RWPE1 (cell line): ENCODE results near the gene ROGDI.

Experiments used
- CTCF ChIA-PET: fragments of 350-600 bp; sonication (Branson Sonifier 250); formaldehyde crosslinking; extraction: SDS; loops from one replicate; lab custom pipeline; 2021; lab: Yijun Ruan, JAX
- POLR2A ChIA-PET: fragments of 400-600 bp; formaldehyde crosslinking; extraction: SDS; loops from one replicate; lab custom pipeline; 2020; ENCODE audit warnings: antibody characterized with exemption; ENCODE audit not compliant: low non-redundant PET; lab: Yijun Ruan, JAX
- DNase-seq: peaks from one replicate; pipeline ENCODE4 v3.0.0; 2012; ENCODE audit warnings: low spot score
- H3K27ac ChIP-seq: fragments of 450-650 bp; 2 replicates; pipeline ENCODE4 v1.5.1; 2017
- CTCF ChIP-seq: fragments of 450-650 bp; conservative IDR thresholded peaks from 2 replicates; pipeline ENCODE4 v1.5.1; 2017; ENCODE audit warnings: low read depth, mild to moderate bottlenecking

Gene ROGDI

GRCh38 chr16:4753227-4753626 is 49.2 kb downstream of the ROGDI start:
- TF ChIP-seq CTCF, result no peak
- 0 out of 2 replicates have a peak overlapping the region, but pooled peaks have one; percentile 3 for H3K27ac ChIP-seq
- ChIA-PET CTCF (no interaction called here), POLR2A (no interaction called here)
- no peak for DNase-seq

GRCh38 chr16:4752351-4753100 is 49.9 kb downstream of the ROGDI start:
- no peak for DNase-seq
- TF ChIP-seq CTCF, result no peak
- CTCF ChIA-PET, result no interaction called here
- POLR2A ChIA-PET, result no interaction called here
- H3K27ac ChIP-seq, result no peak overlapping the region

GRCh38 chr16:4750896-4751295 is 51.5 kb downstream of the ROGDI start:
- CTCF ChIA-PET, result no interaction called here

GRCh38 chr16:4749700-4750257 is 52.7 kb downstream of the ROGDI start:
- ChIA-PET CTCF (no interaction called here), POLR2A (no interaction called here)
- H3K27ac ChIP-seq, result no peak overlapping the region
- TF ChIP-seq CTCF, result no peak
- DNase-seq, result no peak

More at GRCh38 chr16:4750896-4751295, 51.5 kb downstream of the ROGDI start:
- DNase-seq, result no peak
- TF ChIP-seq CTCF, result no peak
- H3K27ac ChIP-seq, result no peak overlapping the region; the same call in 1 of the 2 replicates
- POLR2A ChIA-PET, result no interaction called here

GRCh38 chr16:4748682-4749411 is 53.6 kb downstream of the ROGDI start:
- TF ChIP-seq CTCF, result no peak
- ChIA-PET POLR2A (no interaction called here), CTCF (no interaction called here)
- no peak for DNase-seq
- H3K27ac ChIP-seq, result no peak overlapping the region

- no peak for DNase-seq
- TF ChIP-seq CTCF, result no peak
- ChIA-PET POLR2A (interaction anchor here (0.6 kb wide), 1 partner anchor 15 kb away, joined by 5 read pairs; no protein-coding TSS in a partner anchor), CTCF (no interaction called here)
- H3K27ac ChIP-seq, result peak overlapping the region; percentile 26
Observed at GRCh38 chr16:4747906-4748681, 54.3 kb downstream of the ROGDI start.
